MCF 10A (cell line): ENCODE data around the gene TLX2. TPM values are rescaled to one million over a fixed set of nuclear protein-coding genes. Genes with fewer than 3 reads are reported as not detected.

ENCODE experiments used
- BruUV-seq: library from RNA; stranded (reverse); fragments of 400-500 nt; replicated peaks from 2 replicates; lab custom pipeline; 2021; lab: Mats Ljungman, UMichigan
- CTCF ChIA-PET: fragments of 300-600 bp; sonication (Branson Sonifier 250); formaldehyde crosslinking; extraction: SDS; loops from one replicate; lab custom pipeline; 2021; ENCODE audit warnings: antibody characterized with exemption, inconsistent platforms; lab: Yijun Ruan, JAX
- POLR2A ChIA-PET: fragments of 300-600, 350-650 bp; sonication (Branson Sonifier 250); formaldehyde crosslinking; extraction: SDS; loops from one replicate; lab custom pipeline; 2020; ENCODE audit warnings: antibody characterized with exemption, inconsistent platforms; lab: Yijun Ruan, JAX
- DNase-seq: peaks from one replicate; pipeline ENCODE4 v3.0.0-alpha.2; 2018; ENCODE audit not compliant: unreplicated experiment
- H3K27ac Mint-ChIP-seq: one replicate; pipeline ENCODE4 v1.8.0; 2022; ENCODE audit warnings: mild to moderate bottlenecking, low read depth, mixed read lengths; ENCODE audit not compliant: unreplicated experiment
- H3K27me3 Mint-ChIP-seq: one replicate; pipeline ENCODE4 v1.8.0; 2022; ENCODE audit warnings: mixed read lengths; ENCODE audit not compliant: insufficient read depth, unreplicated experiment
- H3K36me3 Mint-ChIP-seq: one replicate; pipeline ENCODE4 v1.8.0; 2022; ENCODE audit warnings: mild to moderate bottlenecking, moderate library complexity, mixed read lengths; ENCODE audit not compliant: insufficient read depth, unreplicated experiment
- H3K4me1 Mint-ChIP-seq: one replicate; pipeline ENCODE4 v1.8.0; 2022; ENCODE audit warnings: mixed read lengths; ENCODE audit not compliant: insufficient read depth, unreplicated experiment
- H3K4me3 Mint-ChIP-seq: one replicate; pipeline ENCODE4 v1.8.0; 2022; ENCODE audit warnings: mild to moderate bottlenecking, moderate library complexity, mixed read lengths; ENCODE audit not compliant: unreplicated experiment
- H3K9me3 Mint-ChIP-seq: one replicate; pipeline ENCODE4 v1.8.0; 2022; ENCODE audit warnings: mixed read lengths; ENCODE audit not compliant: unreplicated experiment
- intact Hi-C: fragments of 100-400 bp; cut with micrococcal nuclease; formaldehyde crosslinking; loops from 2 replicates; pipeline ENCODE4 v1.14.1; 2022
- total RNA-seq: library from RNA; stranded (reverse); gene quantifications from 2 replicates; pipeline ENCODE4 v1.2.3, GENCODE V29; 2022
- TF ChIP-seq, protein P1 (sequence below): fragments of 200-600 bp; IDR thresholded peaks from one replicate; pipeline ENCODE4 v1.8.0; 2022; ENCODE audit warnings: antibody characterized with exemption, mild to moderate bottlenecking; ENCODE audit not compliant: unreplicated experiment

Gene TLX2
- total RNA-seq, 1 experiment from 2014 or later: not detected

DNA sequence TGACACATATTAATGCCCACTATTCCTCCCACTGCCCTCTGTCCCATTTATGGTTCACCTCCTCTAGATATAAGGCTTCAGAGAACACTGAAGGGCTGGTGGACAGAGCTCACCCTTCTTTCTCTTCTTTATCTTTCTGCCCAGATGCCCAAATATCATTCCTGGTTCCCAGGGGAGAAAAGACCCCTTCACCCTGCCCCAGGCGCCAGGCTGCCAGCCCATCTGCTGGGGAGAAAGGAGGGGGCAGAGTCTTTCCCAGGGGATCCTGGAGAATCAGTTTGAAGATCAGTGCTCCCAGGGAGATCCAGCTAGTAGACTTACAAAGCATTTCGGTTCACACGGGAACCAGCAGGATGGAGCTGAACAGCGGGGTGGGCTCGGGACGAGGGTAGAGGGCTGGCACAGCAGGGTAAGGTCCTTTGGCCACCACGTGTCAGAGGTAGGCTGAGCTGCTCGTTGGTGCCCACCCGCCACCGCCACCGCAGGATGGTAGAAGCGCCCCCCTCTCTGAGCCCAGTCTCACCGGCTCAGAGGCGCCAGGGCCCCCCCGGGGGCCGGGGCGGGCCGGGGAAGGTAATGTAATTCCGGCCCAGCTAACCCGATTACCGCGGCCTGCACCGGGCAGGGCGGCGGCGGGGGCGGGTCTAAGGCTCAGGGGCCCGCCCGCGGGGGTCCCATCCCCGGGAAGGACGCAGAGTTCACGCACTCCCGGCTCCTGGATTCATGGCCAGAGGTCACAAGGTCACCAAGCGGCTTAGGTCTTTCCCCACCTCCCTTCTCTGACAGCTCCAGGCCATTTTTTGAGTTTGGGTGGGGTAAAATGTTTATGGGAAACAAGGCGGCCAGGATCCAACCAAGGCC is 1.3 kb upstream of the TLX2 start:
- intact Hi-C loops: no loop called here
- Mint-ChIP-seq H3K4me3 (no peak overlapping the region), H3K36me3 (no peaks in the 10 kb centered on the region), H3K27me3 (no peaks in the 10 kb centered on the region), H3K9me3 (no peaks in the 10 kb centered on the region), H3K27ac (no peak overlapping the region), H3K4me1 (peaks cover 8% of the 10 kb centered on the region)
- ChIA-PET CTCF (interaction anchor here (0.8 kb wide), 1 partner anchor 40 kb away, joined by 3 read pairs; the partner anchor contains the start of gene MRPL53), POLR2A (interaction anchor here (0.7 to 1.2 kb wide), 4 partner anchors 10 to 17 kb away, joined by 3 to 4 read pairs (median 4); partner anchors contain the start of genes AUP1, DQX1 and HTRA2)
- DNase-seq: no peak
- no TSS peak for BruUV-seq
- TF ChIP-seq, protein P1, sequence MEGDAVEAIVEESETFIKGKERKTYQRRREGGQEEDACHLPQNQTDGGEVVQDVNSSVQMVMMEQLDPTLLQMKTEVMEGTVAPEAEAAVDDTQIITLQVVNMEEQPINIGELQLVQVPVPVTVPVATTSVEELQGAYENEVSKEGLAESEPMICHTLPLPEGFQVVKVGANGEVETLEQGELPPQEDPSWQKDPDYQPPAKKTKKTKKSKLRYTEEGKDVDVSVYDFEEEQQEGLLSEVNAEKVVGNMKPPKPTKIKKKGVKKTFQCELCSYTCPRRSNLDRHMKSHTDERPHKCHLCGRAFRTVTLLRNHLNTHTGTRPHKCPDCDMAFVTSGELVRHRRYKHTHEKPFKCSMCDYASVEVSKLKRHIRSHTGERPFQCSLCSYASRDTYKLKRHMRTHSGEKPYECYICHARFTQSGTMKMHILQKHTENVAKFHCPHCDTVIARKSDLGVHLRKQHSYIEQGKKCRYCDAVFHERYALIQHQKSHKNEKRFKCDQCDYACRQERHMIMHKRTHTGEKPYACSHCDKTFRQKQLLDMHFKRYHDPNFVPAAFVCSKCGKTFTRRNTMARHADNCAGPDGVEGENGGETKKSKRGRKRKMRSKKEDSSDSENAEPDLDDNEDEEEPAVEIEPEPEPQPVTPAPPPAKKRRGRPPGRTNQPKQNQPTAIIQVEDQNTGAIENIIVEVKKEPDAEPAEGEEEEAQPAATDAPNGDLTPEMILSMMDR: no peak

DNA sequence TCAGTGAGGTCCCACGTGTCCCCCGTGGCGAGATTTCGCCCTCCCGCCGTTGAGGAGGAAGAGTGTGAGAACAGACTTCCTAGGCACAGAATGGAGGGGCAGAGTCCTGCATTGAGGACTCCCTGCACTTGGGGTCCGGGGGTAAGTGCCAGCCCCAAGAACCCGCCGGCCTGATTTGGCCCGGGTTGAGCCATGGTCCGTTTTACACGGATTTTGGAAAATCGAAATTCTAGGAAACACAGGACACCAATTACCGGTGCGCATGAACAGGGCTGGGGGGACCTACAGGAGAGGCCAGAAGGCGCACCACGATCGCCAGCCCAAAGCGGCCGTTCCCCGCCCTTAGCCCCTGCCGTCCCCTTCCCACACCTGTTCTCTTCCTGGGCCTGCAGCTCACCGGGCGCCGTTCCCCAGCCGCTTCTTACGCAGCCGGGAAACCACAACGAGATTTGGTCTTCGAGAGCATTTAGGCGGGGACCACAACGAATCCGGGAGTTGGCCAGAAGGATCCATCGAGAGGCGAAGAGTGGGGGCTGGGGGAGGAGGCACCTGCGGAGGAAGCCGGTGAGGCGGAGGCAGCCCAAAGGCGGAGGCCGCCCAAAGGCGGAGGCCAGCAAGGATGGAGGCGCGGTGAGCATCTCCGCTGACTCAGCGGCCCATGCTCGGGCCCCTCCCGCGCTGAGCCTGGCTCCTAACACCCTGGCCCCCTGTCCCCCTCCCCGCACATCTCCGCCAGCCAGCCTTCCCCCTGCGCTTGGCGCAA is 464 bp upstream of the TLX2 start:
- Mint-ChIP-seq H3K36me3 (no peaks in the 10 kb centered on the region), H3K4me3 (no peak overlapping the region), H3K27me3 (peaks cover 4% of the 10 kb centered on the region), H3K9me3 (no peaks in the 10 kb centered on the region), H3K4me1 (peaks cover under 1% of the 10 kb centered on the region), H3K27ac (no peak overlapping the region)
- POLR2A ChIA-PET: interaction anchor here (0.7 kb wide), 1 partner anchor 13 kb away, joined by 3 read pairs; the partner anchor contains the start of gene DQX1
- no TSS peak for BruUV-seq
- TF ChIP-seq, protein P1: no peak
- DNase-seq: no peak
- CTCF ChIA-PET: no interaction called here
- intact Hi-C loops: no loop called here

GRCh38 chr2:74515271-74515980 is 1.2 kb downstream of the TLX2 start:
- DNase-seq: no peak
- H3K4me1 Mint-ChIP-seq: no peaks in the 10 kb centered on the region
- TF ChIP-seq, protein P1: no peak
- H3K36me3 Mint-ChIP-seq: no peaks in the 10 kb centered on the region
- BruUV-seq: no TSS peak
- ChIA-PET POLR2A (no interaction called here), CTCF (interaction anchor here (0.5 kb wide), 1 partner anchor 165 kb away, joined by 3 read pairs; no protein-coding TSS in a partner anchor)
- H3K9me3 Mint-ChIP-seq: no peaks in the 10 kb centered on the region
- peaks cover 11% of the 10 kb centered on the region for H3K27me3 Mint-ChIP-seq
- no peak overlapping the region for H3K27ac Mint-ChIP-seq
- H3K4me3 Mint-ChIP-seq: no peak overlapping the region
- intact Hi-C loops: no loop called here
